ENCODE measurements around the gene TCP11.

GRCh38 chr6:35170166-35170565, 29.0 kb upstream of the TCP11 start:
- TF ChIP-seq CTCF (IDR thresholded peaks at IDR 0.05; ENCODE audit: low read depth, low read length, poor library complexity, severe bottlenecking) (no peak), EZH2phosphoT487 (IDR thresholded peaks at IDR 0.05; ENCODE audit: borderline replicate concordance, low read length) (no peak)

Data from DOHH2 (cell line).